Thyroid gland (tissue), 4 donors: ENCODE data around the gene MEGF6.

Experiments used
- POLR2A ChIP-seq, 2 donors: fragments of 450-650 bp; IDR thresholded peaks; one replicate each; pipeline ENCODE4 v1.6.1; 2017; ENCODE audit warnings: antibody characterized with exemption in 2 of 2, mild to moderate bottlenecking in 2 of 2, moderate library complexity in 1 of 2
- TF ChIP-seq, protein P1 (sequence below), 6 experiments: fragments of 200-600 bp in 3 of 6; fragments of 450-650 bp in 3 of 6; sonication (generic) in 3 of 6; IDR thresholded peaks; one replicate each; pipeline ENCODE4 v1.5.1; 2016 to 2019; ENCODE audit warnings: antibody characterized with exemption in 6 of 6, mild to moderate bottlenecking in 2 of 6, inconsistent platforms in 1 of 6, moderate library complexity in 1 of 6

DNA sequence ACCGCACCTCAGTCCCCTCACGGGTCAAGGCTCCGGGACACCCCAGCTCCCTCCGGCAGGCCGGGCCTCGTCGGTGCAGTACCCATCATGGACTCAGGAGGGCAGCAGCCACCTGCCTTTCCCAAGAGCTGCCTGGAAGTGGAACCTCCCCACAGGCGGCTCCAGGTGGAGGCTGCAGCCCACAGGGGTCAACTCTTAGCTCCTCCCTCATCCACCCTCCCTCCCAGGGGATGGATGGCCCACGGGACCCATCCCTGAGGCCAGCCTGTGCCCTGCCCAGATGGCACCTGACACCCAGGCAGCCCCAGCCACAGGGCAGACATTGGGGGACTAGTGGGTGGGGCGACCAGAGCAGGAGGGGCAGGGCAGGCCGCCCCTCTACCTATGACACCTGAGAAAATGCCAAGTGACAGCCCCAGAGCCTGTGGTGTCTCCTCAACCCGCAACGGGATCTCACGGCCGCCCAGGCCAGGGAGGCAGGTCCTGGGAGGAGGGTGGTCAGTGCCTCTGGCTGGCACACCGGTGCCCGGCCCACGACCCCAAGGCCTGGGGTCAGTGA, 158.0 kb downstream of the MEGF6 start:
- TF ChIP-seq, protein P1, sequence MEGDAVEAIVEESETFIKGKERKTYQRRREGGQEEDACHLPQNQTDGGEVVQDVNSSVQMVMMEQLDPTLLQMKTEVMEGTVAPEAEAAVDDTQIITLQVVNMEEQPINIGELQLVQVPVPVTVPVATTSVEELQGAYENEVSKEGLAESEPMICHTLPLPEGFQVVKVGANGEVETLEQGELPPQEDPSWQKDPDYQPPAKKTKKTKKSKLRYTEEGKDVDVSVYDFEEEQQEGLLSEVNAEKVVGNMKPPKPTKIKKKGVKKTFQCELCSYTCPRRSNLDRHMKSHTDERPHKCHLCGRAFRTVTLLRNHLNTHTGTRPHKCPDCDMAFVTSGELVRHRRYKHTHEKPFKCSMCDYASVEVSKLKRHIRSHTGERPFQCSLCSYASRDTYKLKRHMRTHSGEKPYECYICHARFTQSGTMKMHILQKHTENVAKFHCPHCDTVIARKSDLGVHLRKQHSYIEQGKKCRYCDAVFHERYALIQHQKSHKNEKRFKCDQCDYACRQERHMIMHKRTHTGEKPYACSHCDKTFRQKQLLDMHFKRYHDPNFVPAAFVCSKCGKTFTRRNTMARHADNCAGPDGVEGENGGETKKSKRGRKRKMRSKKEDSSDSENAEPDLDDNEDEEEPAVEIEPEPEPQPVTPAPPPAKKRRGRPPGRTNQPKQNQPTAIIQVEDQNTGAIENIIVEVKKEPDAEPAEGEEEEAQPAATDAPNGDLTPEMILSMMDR (IDR thresholded peaks at IDR 0.05): peak; percentile 84 to 98 (median 94)
- no peak for TF ChIP-seq POLR2A (IDR thresholded peaks at IDR 0.05)
